HepG2 (cell line): ENCODE measurements around the gene HOXA6. TPM values are rescaled to one million over a fixed set of nuclear protein-coding genes. Genes with fewer than 3 reads are reported as not detected.
A peak's percentile ranks its signal among the peaks of the same experiment; 100 is the strongest.

Source experiments
- AGO1 ChIP-seq: fragments of 200-400 bp; formaldehyde crosslinking; IDR thresholded peaks from 2 replicates; pipeline ENCODE4 v1.6.1; 2017; ENCODE audit warnings: mild to moderate bottlenecking, low read depth, low read length, moderate library complexity; ENCODE audit not compliant: poor library complexity, severe bottlenecking
- CEBPB ChIP-seq: IDR thresholded peaks from 2 replicates; pipeline ENCODE4 v1.6.1; 2011; ENCODE audit warnings: low read depth, low read length, improper control_type of control experiment, borderline replicate concordance
- DPF2 ChIP-seq: sonication (generic); formaldehyde crosslinking; IDR thresholded peaks from 2 replicates; pipeline ENCODE4 v1.4.0; 2020; ENCODE audit warnings: mild to moderate bottlenecking, low read depth, missing genetic modification reagents, borderline replicate concordance
- FOSL1 ChIP-seq: sonication (generic); formaldehyde crosslinking; IDR thresholded peaks from 2 replicates; pipeline ENCODE4 v1.9.0; 2021; ENCODE audit warnings: missing genetic modification reagents, borderline replicate concordance
- FOXO1 ChIP-seq: sonication (generic); formaldehyde crosslinking; IDR thresholded peaks from 2 replicates; pipeline ENCODE4 v1.4.0; 2020; ENCODE audit warnings: missing genetic modification reagents
- GTF3A ChIP-seq: sonication (generic); formaldehyde crosslinking; conservative IDR thresholded peaks from 2 replicates; pipeline ENCODE4 v1.4.0; 2020; ENCODE audit warnings: mild to moderate bottlenecking, missing genetic modification reagents
- HNRNPLL ChIP-seq: fragments of 200-400 bp; formaldehyde crosslinking; IDR thresholded peaks from 2 replicates; pipeline ENCODE4 v1.6.1; 2017; ENCODE audit warnings: mild to moderate bottlenecking, low read depth, low read length; ENCODE audit not compliant: poor library complexity, severe bottlenecking
- HOXD1 ChIP-seq: sonication (generic); formaldehyde crosslinking; IDR thresholded peaks from 2 replicates; pipeline ENCODE4 v1.5.0; 2020; ENCODE audit warnings: missing genetic modification reagents
- NCOA2 ChIP-seq: sonication (generic); formaldehyde crosslinking; IDR thresholded peaks from 2 replicates; pipeline ENCODE4 v1.8.0; 2022; ENCODE audit warnings: inconsistent platforms
- SALL2 ChIP-seq: sonication (generic); formaldehyde crosslinking; IDR thresholded peaks from 2 replicates; pipeline ENCODE4 v1.8.1; 2023; ENCODE audit warnings: mild to moderate bottlenecking, missing genetic modification reagents, inconsistent platforms
- YEATS4 ChIP-seq: sonication (generic); formaldehyde crosslinking; IDR thresholded peaks from 2 replicates; pipeline ENCODE4 v1.4.0; 2020; ENCODE audit warnings: missing genetic modification reagents, borderline replicate concordance
- ZFP37 ChIP-seq: sonication (generic); formaldehyde crosslinking; IDR thresholded peaks from 2 replicates; pipeline ENCODE4 v1.4.0; 2020; ENCODE audit warnings: missing genetic modification reagents, borderline replicate concordance
- ZNF225 ChIP-seq: sonication (generic); formaldehyde crosslinking; IDR thresholded peaks from 2 replicates; pipeline ENCODE4 v1.4.0; 2020; ENCODE audit warnings: mild to moderate bottlenecking, missing genetic modification reagents
- ZNF234 ChIP-seq: sonication (generic); formaldehyde crosslinking; conservative IDR thresholded peaks from 2 replicates; pipeline ENCODE4 v1.5.1; 2020; ENCODE audit warnings: mild to moderate bottlenecking, missing genetic modification reagents
- ZNF367 ChIP-seq: sonication (generic); formaldehyde crosslinking; IDR thresholded peaks from 2 replicates; pipeline ENCODE4 v1.4.0; 2020; ENCODE audit warnings: missing genetic modification reagents, borderline replicate concordance
- ZNF75D ChIP-seq: sonication (generic); formaldehyde crosslinking; IDR thresholded peaks from 2 replicates; pipeline ENCODE4 v1.8.1; 2023; ENCODE audit warnings: missing genetic modification reagents, mild to moderate bottlenecking, borderline replicate concordance
- polyA plus RNA-seq, 8 experiments: library from polyadenylated mRNA; depleted of rRNA in 3 of 8; stranded (reverse) in 7 of 8; unstranded in 1 of 8; fragments of >200 nt; fragmentation: Illumina TruSeq in 4 of 8; extraction: Trizol in 4 of 8; gene quantifications; 2 replicates each; pipeline versions ENCODE4 v1.2.1 to v1.2.3, GENCODE V29; 2011 to 2016; ENCODE audit warnings: low read depth in 4 of 8, missing spikeins in 1 of 8, mixed read lengths in 1 of 8; ENCODE audit not compliant: insufficient read depth in 1 of 8
- total RNA-seq, 5 experiments: library from RNA; depleted of rRNA; stranded (reverse); fragments of >200 nt; fragmentation: Illumina TruSeq; extraction: Trizol; gene quantifications; 2 replicates each; pipeline ENCODE4 v1.2.3, GENCODE V29; 2016; ENCODE audit warnings: low read depth in 1 of 5
- TF ChIP-seq, protein P1 (sequence below): sonication (generic); formaldehyde crosslinking; IDR thresholded peaks from 2 replicates; pipeline ENCODE4 v1.5.0; 2020; ENCODE audit warnings: missing genetic modification reagents, mild to moderate bottlenecking, borderline replicate concordance
- TF ChIP-seq, protein P2 (sequence below): sonication (generic); formaldehyde crosslinking; IDR thresholded peaks from 2 replicates; pipeline ENCODE4 v1.5.0; 2020; ENCODE audit warnings: mild to moderate bottlenecking, missing genetic modification reagents, moderate library complexity
- TF ChIP-seq, protein P3 (sequence below): sonication (generic); formaldehyde crosslinking; IDR thresholded peaks from 2 replicates; pipeline ENCODE4 v1.4.0; 2020; ENCODE audit warnings: missing genetic modification reagents
- TF ChIP-seq, protein P4 (sequence below): sonication (generic); formaldehyde crosslinking; IDR thresholded peaks from 2 replicates; pipeline ENCODE4 v1.5.0; 2020; ENCODE audit warnings: missing genetic modification reagents
- TF ChIP-seq, protein P5 (sequence below): sonication (generic); formaldehyde crosslinking; IDR thresholded peaks from 2 replicates; pipeline ENCODE4 v1.4.0; 2020; ENCODE audit warnings: mild to moderate bottlenecking, missing genetic modification reagents

HOXA6 gene
- total and polyA plus RNA-seq, 2 of the 13 experiments (the other 11 are each of a cell fraction or from before 2014, with no cell fraction given): 1.3 to 1.5 TPM

DNA sequence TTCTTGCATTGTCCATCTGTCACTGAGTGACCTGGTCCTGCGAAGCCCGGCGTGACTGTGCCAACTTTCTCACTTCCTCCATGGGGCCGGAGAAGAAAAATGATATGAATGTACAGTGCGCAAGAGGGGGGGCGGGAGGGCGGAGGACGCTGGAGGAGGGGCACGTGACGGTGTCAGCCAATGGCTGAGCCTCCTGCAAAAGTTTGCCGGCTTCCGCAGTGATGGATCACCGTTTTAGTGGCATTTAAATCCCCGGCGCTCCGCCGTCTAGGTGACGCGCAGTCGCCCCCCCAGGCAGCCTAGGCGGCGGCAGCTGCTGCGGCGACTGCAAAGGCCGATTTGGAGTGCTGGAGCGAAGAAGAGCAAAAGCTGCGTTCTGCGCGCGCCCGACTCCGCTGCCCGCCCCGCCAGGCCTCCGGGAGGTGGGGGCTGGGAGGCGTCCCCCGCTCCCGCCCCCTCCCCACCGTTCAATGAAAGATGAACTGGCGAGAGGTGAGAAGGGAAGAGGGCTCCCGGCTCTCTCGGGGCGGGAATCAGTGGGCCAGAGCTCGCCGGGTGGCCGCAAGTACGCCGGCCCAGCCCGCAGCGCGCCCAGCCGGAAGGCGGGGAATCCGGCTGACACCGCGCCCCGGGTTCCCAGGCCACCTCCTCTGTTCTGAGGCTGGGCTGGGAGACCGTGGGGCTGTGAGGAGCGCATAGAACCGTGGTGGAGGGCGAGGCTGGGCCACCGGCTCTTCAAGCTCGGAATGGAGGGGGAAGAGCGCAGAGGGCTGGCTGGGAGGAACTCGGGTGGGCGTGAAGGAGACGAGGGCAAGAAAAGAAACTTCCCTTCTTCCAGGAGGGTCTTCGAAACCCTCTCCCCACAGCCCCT is 51.4 kb downstream of the HOXA6 start, which contains the start of gene HOXA1 (continued):
- TF ChIP-seq, protein P1, sequence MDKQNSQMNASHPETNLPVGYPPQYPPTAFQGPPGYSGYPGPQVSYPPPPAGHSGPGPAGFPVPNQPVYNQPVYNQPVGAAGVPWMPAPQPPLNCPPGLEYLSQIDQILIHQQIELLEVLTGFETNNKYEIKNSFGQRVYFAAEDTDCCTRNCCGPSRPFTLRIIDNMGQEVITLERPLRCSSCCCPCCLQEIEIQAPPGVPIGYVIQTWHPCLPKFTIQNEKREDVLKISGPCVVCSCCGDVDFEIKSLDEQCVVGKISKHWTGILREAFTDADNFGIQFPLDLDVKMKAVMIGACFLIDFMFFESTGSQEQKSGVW: no peak
- TF ChIP-seq, protein P2, sequence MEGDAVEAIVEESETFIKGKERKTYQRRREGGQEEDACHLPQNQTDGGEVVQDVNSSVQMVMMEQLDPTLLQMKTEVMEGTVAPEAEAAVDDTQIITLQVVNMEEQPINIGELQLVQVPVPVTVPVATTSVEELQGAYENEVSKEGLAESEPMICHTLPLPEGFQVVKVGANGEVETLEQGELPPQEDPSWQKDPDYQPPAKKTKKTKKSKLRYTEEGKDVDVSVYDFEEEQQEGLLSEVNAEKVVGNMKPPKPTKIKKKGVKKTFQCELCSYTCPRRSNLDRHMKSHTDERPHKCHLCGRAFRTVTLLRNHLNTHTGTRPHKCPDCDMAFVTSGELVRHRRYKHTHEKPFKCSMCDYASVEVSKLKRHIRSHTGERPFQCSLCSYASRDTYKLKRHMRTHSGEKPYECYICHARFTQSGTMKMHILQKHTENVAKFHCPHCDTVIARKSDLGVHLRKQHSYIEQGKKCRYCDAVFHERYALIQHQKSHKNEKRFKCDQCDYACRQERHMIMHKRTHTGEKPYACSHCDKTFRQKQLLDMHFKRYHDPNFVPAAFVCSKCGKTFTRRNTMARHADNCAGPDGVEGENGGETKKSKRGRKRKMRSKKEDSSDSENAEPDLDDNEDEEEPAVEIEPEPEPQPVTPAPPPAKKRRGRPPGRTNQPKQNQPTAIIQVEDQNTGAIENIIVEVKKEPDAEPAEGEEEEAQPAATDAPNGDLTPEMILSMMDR (CRISPR knock-in tag): no peak
- TF ChIP-seq SALL2 (CRISPR knock-in tag): 0 out of 2 replicates have a peak, but pooled peaks have one; percentile 31
- TF ChIP-seq ZFP37 (CRISPR knock-in tag): no peak
- peak; percentile 71; the same call in 1 of the 2 replicates for TF ChIP-seq ZNF367
- TF ChIP-seq FOXO1 (CRISPR knock-in tag): no peak
- TF ChIP-seq NCOA2 (CRISPR knock-in tag): no peak
- TF ChIP-seq, protein P3, sequence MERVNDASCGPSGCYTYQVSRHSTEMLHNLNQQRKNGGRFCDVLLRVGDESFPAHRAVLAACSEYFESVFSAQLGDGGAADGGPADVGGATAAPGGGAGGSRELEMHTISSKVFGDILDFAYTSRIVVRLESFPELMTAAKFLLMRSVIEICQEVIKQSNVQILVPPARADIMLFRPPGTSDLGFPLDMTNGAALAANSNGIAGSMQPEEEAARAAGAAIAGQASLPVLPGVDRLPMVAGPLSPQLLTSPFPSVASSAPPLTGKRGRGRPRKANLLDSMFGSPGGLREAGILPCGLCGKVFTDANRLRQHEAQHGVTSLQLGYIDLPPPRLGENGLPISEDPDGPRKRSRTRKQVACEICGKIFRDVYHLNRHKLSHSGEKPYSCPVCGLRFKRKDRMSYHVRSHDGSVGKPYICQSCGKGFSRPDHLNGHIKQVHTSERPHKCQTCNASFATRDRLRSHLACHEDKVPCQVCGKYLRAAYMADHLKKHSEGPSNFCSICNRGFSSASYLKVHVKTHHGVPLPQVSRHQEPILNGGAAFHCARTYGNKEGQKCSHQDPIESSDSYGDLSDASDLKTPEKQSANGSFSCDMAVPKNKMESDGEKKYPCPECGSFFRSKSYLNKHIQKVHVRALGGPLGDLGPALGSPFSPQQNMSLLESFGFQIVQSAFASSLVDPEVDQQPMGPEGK (CRISPR knock-in tag): peak; percentile 74
- TF ChIP-seq YEATS4 (CRISPR knock-in tag): peak; percentile 21; the same call in 1 of the 2 replicates
- no peak for TF ChIP-seq ZNF225
- TF ChIP-seq, protein P4, sequence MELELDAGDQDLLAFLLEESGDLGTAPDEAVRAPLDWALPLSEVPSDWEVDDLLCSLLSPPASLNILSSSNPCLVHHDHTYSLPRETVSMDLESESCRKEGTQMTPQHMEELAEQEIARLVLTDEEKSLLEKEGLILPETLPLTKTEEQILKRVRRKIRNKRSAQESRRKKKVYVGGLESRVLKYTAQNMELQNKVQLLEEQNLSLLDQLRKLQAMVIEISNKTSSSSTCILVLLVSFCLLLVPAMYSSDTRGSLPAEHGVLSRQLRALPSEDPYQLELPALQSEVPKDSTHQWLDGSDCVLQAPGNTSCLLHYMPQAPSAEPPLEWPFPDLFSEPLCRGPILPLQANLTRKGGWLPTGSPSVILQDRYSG: no peak
- peak; percentile 25; the same call in 1 of the 2 replicates for TF ChIP-seq HOXD1 (CRISPR knock-in tag)
- TF ChIP-seq HNRNPLL: peak; percentile 51
- TF ChIP-seq ZNF75D: no peak
- TF ChIP-seq FOSL1 (CRISPR knock-in tag): no peak
- TF ChIP-seq GTF3A (CRISPR knock-in tag): no peak
- peak; percentile 26 for TF ChIP-seq AGO1
- TF ChIP-seq ZNF234: no peak
- TF ChIP-seq, protein P5, sequence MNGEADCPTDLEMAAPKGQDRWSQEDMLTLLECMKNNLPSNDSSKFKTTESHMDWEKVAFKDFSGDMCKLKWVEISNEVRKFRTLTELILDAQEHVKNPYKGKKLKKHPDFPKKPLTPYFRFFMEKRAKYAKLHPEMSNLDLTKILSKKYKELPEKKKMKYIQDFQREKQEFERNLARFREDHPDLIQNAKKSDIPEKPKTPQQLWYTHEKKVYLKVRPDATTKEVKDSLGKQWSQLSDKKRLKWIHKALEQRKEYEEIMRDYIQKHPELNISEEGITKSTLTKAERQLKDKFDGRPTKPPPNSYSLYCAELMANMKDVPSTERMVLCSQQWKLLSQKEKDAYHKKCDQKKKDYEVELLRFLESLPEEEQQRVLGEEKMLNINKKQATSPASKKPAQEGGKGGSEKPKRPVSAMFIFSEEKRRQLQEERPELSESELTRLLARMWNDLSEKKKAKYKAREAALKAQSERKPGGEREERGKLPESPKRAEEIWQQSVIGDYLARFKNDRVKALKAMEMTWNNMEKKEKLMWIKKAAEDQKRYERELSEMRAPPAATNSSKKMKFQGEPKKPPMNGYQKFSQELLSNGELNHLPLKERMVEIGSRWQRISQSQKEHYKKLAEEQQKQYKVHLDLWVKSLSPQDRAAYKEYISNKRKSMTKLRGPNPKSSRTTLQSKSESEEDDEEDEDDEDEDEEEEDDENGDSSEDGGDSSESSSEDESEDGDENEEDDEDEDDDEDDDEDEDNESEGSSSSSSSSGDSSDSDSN (CRISPR knock-in tag): peak; percentile 40; the same call in 1 of the 2 replicates
- no peak for TF ChIP-seq CEBPB
- TF ChIP-seq DPF2 (CRISPR knock-in tag): no peak
